Skeletal muscle satellite cell (primary cell): ENCODE results near the gene S100A5.

Experiments
- H3K27me3 ChIP-seq: 2 replicates; pipeline ENCODE4 v1.7.0; 2013; ENCODE audit warnings: low read length; ENCODE audit not compliant: control insufficient read depth, insufficient read depth
- H3K36me3 ChIP-seq: 2 replicates; pipeline ENCODE4 v1.7.0; 2013; ENCODE audit warnings: mild to moderate bottlenecking, control low read depth, low read length; ENCODE audit not compliant: insufficient read depth
- H3K4me1 ChIP-seq: 2 replicates; pipeline ENCODE4 v1.7.0; 2013; ENCODE audit warnings: low read length; ENCODE audit not compliant: control insufficient read depth, insufficient read depth
- H3K4me2 ChIP-seq: 2 replicates; pipeline ENCODE4 v1.7.0; 2013; ENCODE audit warnings: mild to moderate bottlenecking, low read length
- H3K4me3 ChIP-seq: 2 replicates; pipeline ENCODE4 v1.7.0; 2013; ENCODE audit warnings: low read length
- H3K9ac ChIP-seq: 2 replicates; pipeline ENCODE4 v1.7.0; 2013; ENCODE audit warnings: mild to moderate bottlenecking, low read depth, low read length, moderate library complexity
- H3K9me3 ChIP-seq: replicated peaks from 2 replicates; pipeline ENCODE4 v1.7.0; 2013; ENCODE audit warnings: mild to moderate bottlenecking, control low read depth, low read length

Gene S100A5

GRCh38 chr1:153488731-153489130 is 52.0 kb downstream of the S100A5 start:
- Histone ChIP-seq H3K4me2 (no peak overlapping the region), H3K27me3 (peaks cover 40% of the 10 kb centered on the region), H3K9ac (no peak overlapping the region), H3K4me1 (peaks cover 18% of the 10 kb centered on the region), H3K36me3 (no peaks in the 10 kb centered on the region), H3K4me3 (no peak overlapping the region), H3K9me3 (no peaks in the 10 kb centered on the region)

GRCh38 chr1:153487707-153488106 is 53.0 kb downstream of the S100A5 start:
- Histone ChIP-seq H3K4me3 (no peak overlapping the region), H3K9me3 (no peaks in the 10 kb centered on the region), H3K4me1 (peaks cover 18% of the 10 kb centered on the region), H3K27me3 (peaks cover 42% of the 10 kb centered on the region), H3K4me2 (no peak overlapping the region), H3K9ac (no peak overlapping the region), H3K36me3 (no peaks in the 10 kb centered on the region)
